ENCODE results near the gene ELOA. TPM values are rescaled to one million over a fixed set of nuclear protein-coding genes. Genes with fewer than 3 reads are reported as not detected.

ELOA gene
- total RNA-seq, 1 experiment from 2014 or later: 31.3 TPM

- H3K27me3 ChIP-seq (replicated peaks; ENCODE audit: control insufficient read depth, insufficient read depth, low read length): no peaks in the 10 kb centered on the region
- Mint-ChIP-seq H3K27me3 (ENCODE audit: insufficient read depth, unreplicated experiment) (no peaks in the 10 kb centered on the region), H3K9me3 (ENCODE audit: unreplicated experiment) (no peaks in the 10 kb centered on the region), H3K27ac (ENCODE audit: unreplicated experiment) (no peak overlapping the region), H3K4me1 (ENCODE audit: low read depth, unreplicated experiment) (no peaks in the 10 kb centered on the region), H3K36me3 (ENCODE audit: insufficient read depth, unreplicated experiment) (no peaks in the 10 kb centered on the region), H3K4me3 (ENCODE audit: unreplicated experiment) (no peak overlapping the region)
- intact Hi-C loops (cut with micrococcal nuclease; ENCODE audit: unreplicated experiment): loop anchor here (10.0 kb wide), 1 partner anchor 219 kb away; no protein-coding TSS in a partner anchor
- no peaks in the 10 kb centered on the region for H3K4me1 ChIP-seq
- DNase-seq: no peak
- POLR2A ChIA-PET: no interaction called here
- no peak overlapping the region for H3K4me3 ChIP-seq (ENCODE audit: low read depth, low read length)
- TF ChIP-seq CTCF (IDR thresholded peaks at IDR 0.05; ENCODE audit: insufficient read depth in 1 of 2, low read depth in 1 of 2, low read length in 1 of 2, severe bottlenecking in 1 of 2, unreplicated experiment in 1 of 2): no peak
- no peaks in the 10 kb centered on the region for H3K9me3 ChIP-seq
- H3K36me3 ChIP-seq (ENCODE audit: control insufficient read depth, insufficient read depth, low read length): no peaks in the 10 kb centered on the region
- BruUV-seq (replicated peaks): no TSS peak
- CTCF ChIA-PET: no interaction called here
Measured at GRCh38 chr1:23806280-23806679, 63.0 kb downstream of the ELOA start.

- H3K9me3 ChIP-seq: no peaks in the 10 kb centered on the region
- no peak for DNase-seq
- H3K27me3 Mint-ChIP-seq (ENCODE audit: insufficient read depth, unreplicated experiment): no peaks in the 10 kb centered on the region
- intact Hi-C loops (cut with micrococcal nuclease; ENCODE audit: unreplicated experiment): loop anchor here (10.0 kb wide), 1 partner anchor 217 kb away; no protein-coding TSS in a partner anchor
- BruUV-seq (replicated peaks): no TSS peak
- ChIA-PET CTCF (no interaction called here), POLR2A (no interaction called here)
- H3K4me3 ChIP-seq (ENCODE audit: low read depth, low read length): no peak overlapping the region
- no peaks in the 10 kb centered on the region for H3K36me3 Mint-ChIP-seq (ENCODE audit: insufficient read depth, unreplicated experiment)
- no peak overlapping the region for H3K27ac Mint-ChIP-seq (ENCODE audit: unreplicated experiment)
- H3K36me3 ChIP-seq (ENCODE audit: control insufficient read depth, insufficient read depth, low read length): no peaks in the 10 kb centered on the region
- H3K4me1 ChIP-seq: no peaks in the 10 kb centered on the region
- no peak overlapping the region for H3K4me3 Mint-ChIP-seq (ENCODE audit: unreplicated experiment)
- no peak for TF ChIP-seq CTCF (IDR thresholded peaks at IDR 0.05; ENCODE audit: insufficient read depth in 1 of 2, low read depth in 1 of 2, low read length in 1 of 2, severe bottlenecking in 1 of 2, unreplicated experiment in 1 of 2)
- no peaks in the 10 kb centered on the region for H3K4me1 Mint-ChIP-seq (ENCODE audit: low read depth, unreplicated experiment)
- no peaks in the 10 kb centered on the region for H3K9me3 Mint-ChIP-seq (ENCODE audit: unreplicated experiment)
- no peaks in the 10 kb centered on the region for H3K27me3 ChIP-seq (replicated peaks; ENCODE audit: control insufficient read depth, insufficient read depth, low read length)
Measured at GRCh38 chr1:23807453-23807852, 64.2 kb downstream of the ELOA start.

- BruUV-seq (replicated peaks): no TSS peak
- POLR2A ChIA-PET: interaction anchor here (1.0 kb wide), 1 partner anchor 64 kb away, joined by 4 read pairs; no protein-coding TSS in a partner anchor
- intact Hi-C loops (cut with micrococcal nuclease; ENCODE audit: unreplicated experiment): loop anchor here (1.0 to 10.0 kb wide), 4 partner anchors 16 to 215 kb away; partner anchors contain the start of genes FUCA1 and HMGCL
- Mint-ChIP-seq H3K9me3 (ENCODE audit: unreplicated experiment) (no peaks in the 10 kb centered on the region), H3K4me3 (ENCODE audit: unreplicated experiment) (no peak overlapping the region), H3K4me1 (ENCODE audit: low read depth, unreplicated experiment) (no peaks in the 10 kb centered on the region), H3K36me3 (ENCODE audit: insufficient read depth, unreplicated experiment) (no peaks in the 10 kb centered on the region), H3K27ac (ENCODE audit: unreplicated experiment) (no peak overlapping the region), H3K27me3 (ENCODE audit: insufficient read depth, unreplicated experiment) (no peaks in the 10 kb centered on the region)
- Histone ChIP-seq H3K36me3 (ENCODE audit: control insufficient read depth, insufficient read depth, low read length) (no peaks in the 10 kb centered on the region), H3K9me3 (no peaks in the 10 kb centered on the region), H3K27me3 (replicated peaks; ENCODE audit: control insufficient read depth, insufficient read depth, low read length) (no peaks in the 10 kb centered on the region), H3K4me1 (no peaks in the 10 kb centered on the region), H3K4me3 (ENCODE audit: low read depth, low read length) (no peak overlapping the region)
- CTCF ChIA-PET: interaction anchor here (0.7 to 2.9 kb wide), 6 partner anchors 32 to 112 kb away, joined by 3 to 23 read pairs (median 4); partner anchors contain the start of gene PITHD1
- peak; percentile 76 to 82 for DNase-seq
- TF ChIP-seq CTCF (IDR thresholded peaks at IDR 0.05; ENCODE audit: insufficient read depth in 1 of 2, low read depth in 1 of 2, low read length in 1 of 2, severe bottlenecking in 1 of 2, unreplicated experiment in 1 of 2): peak; percentile 57 to 77
Measured at GRCh38 chr1:23809751-23810171, 66.5 kb downstream of the ELOA start.

Data from Caco-2 (cell line).